Activated CD4-positive, CD25-positive, alpha-beta regulatory T cell (primary cell): Measurements from ENCODE around the gene NRSN2.
A peak's percentile ranks its signal among the peaks of the same experiment; 100 is the strongest.
"Not testable (repeated sequence)": the region's sequence is repeated elsewhere in the genome, so short reads cannot be mapped to it uniquely, and the experiment has no call there.

ENCODE experiments used
- DNase-seq, 4 experiments: peaks; one replicate each; lab custom pipeline; 2025; lab: John Stamatoyannopoulos, UW

The NRSN2 gene

GRCh38 chr20:375265-375889 is 28.5 kb downstream of the NRSN2 start:
- DNase-seq = no peak

GRCh38 chr20:376089-376488 is 29.2 kb downstream of the NRSN2 start:
- no peak for DNase-seq

GRCh38 chr20:376750-377149 is 29.8 kb downstream of the NRSN2 start:
- DNase-seq = no peak

DNA sequence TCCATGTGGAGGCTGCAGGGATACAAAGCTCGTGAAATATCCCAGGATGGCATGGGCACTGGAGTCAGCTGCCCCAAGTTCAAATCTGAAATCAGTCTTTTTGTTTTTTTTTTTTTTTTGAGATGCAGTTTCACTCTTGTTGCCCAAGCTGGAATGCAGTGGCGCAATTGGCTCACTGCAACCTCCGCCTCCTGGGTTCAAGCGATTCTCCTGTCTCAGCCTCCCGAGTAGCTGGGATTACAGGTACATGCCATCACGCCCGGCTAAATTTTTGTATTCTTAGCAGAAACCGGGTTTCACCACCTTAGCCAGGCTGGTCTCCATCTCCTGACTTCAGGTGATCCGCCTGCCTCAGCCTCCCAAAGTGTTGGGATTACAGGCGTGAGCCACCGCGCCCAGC is 30.7 kb downstream of the NRSN2 start:
- not testable (repeated sequence) for DNase-seq

GRCh38 chr20:378961-379336 is 32.0 kb downstream of the NRSN2 start:
- no peak for DNase-seq

DNA sequence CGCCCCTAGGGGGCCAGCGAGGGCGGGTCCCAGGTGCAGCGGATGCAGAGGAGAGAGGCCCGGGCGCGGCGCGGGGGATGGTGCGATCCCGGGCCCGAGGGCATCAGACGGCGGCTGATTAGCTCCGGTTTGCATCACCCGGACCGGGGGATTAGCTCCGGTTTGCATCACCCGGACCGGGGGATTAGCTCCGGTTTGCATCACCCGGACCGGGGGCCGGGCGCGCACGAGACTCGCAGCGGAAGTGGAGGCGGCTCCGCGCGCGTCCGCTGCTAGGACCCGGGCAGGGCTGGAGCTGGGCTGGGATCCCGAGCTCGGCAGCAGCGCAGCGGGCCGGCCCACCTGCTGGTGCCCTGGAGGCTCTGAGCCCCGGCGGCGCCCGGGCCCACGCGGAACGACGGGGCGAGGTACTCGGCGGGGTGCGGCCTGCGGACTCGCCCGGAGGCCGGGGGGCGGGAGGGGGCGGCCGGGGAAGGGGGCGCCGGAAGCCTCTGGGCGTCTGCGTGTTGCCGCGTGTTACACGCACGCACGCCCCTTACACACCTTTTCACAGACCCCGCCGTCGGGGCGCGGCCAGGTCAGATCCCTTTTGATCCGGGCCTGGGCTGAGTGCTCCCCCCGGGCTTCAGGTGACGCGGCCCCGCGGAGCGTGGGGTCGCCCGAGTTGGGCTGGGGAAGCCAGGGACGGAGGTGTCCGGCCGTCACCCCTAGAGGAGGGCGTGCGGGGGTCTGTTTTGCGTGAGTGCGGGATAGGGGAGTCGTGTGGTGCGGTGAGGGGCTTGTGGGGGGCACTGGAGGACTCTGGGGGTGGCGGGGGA is 34.1 kb downstream of the NRSN2 start:
- DNase-seq = peak; percentile 33 to 54 (median 48)

DNA sequence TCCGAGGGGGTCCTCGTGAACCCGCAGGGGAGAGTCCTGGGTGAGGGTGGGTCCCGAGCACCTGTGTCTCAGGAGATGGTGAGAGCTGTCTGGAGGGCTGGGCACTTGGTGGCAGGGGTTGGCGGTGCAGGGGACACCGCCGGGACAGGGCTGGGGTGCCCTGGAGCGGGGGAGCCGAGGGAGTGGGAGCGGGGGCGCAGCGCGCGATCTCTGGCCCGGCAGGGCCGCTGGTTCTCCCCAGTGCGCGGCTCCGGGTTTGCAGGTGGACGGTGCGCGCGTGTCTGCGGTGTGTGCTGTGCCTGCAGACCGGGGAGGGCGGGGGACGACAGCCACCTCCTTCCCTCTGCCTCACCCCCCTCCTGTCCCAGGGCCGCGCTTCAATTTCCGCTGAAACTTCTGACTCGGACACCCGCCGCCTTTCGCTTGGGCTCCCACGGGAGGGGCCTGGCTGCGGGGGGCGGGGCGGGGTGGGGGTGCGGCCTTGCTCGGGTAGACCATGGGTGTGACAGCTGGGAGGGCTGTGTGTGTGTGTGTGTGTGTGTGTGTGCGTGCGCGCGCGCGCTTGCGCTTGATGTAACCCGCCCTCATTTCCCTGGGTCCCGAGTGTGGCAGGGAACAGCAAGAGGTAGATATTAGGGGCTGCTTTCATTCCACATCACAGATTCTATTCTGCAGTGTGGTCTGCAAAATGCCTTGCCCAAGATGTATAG is 34.8 kb downstream of the NRSN2 start:
- DNase-seq = peak; percentile 42 to 56 (median 50)

GRCh38 chr20:382291-383115 is 35.6 kb downstream of the NRSN2 start:
- DNase-seq = no peak

DNA sequence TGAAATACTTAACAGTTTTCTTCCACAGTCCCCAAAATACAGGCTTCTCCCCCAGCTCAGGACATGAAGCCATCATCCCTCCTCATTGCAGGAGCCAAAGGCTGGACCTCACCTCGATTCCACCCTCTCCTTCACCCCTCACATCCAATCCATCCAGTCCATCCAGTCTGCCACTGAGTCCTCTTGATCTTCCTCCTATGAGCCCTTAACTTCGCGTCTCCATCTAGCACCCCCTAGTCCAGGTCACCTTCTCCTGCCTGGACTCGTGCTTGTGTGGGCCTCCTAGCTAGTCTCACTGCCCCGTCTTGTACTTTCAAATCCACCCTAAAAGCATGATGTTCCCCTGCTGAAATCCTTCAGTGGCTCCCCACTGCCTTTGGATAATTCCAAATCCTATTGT is 37.0 kb downstream of the NRSN2 start:
- DNase-seq = no peak

- no peak for DNase-seq
Measured at GRCh38 chr20:384723-385122, 37.8 kb downstream of the NRSN2 start.

GRCh38 chr20:385448-385847 is 38.5 kb downstream of the NRSN2 start:
- DNase-seq = no peak

GRCh38 chr20:386634-387033 is 39.7 kb downstream of the NRSN2 start:
- not testable (repeated sequence) for DNase-seq

GRCh38 chr20:387520-387919 is 40.6 kb downstream of the NRSN2 start:
- no peak for DNase-seq

DNA sequence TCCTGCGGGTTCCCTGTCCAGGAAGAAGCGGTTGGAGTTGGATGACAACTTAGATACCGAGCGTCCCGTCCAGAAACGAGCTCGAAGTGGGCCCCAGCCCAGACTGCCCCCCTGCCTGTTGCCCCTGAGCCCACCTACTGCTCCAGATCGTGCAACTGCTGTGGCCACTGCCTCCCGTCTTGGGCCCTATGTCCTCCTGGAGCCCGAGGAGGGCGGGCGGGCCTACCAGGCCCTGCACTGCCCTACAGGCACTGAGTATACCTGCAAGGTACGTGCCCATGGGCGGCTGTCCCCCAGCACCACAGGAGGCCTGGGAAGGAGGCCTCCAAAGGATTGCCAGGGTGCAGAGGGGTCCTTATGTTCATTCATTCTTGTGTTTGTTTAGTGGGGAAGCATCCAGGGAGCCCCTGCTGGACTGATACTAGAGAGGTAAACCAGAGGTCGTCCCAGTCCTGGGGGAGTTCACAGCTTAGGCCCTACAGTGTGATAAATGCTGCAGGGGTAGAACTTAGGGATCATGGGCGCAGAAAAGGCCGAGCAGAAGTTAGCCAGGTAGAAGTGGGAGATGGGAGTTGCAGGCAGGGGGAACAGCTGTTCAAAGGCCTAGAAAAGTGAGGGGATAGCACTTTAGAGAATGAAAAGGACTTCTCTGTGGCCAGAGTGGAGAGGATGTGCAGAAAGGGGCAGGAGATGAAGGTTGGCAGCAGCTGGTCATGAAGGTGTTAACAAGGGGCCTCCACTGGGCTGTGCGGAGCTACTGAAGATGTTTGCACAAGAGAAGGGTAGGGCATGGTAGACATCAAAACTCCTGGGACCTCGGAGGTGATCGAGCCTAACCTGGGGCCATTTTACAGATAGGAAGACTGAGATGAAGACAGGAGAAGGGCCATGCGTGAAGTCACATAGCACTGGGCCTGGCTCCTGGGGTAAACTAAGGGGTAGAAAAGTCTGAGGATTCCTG is 41.4 kb downstream of the NRSN2 start:
- DNase-seq = no peak

DNA sequence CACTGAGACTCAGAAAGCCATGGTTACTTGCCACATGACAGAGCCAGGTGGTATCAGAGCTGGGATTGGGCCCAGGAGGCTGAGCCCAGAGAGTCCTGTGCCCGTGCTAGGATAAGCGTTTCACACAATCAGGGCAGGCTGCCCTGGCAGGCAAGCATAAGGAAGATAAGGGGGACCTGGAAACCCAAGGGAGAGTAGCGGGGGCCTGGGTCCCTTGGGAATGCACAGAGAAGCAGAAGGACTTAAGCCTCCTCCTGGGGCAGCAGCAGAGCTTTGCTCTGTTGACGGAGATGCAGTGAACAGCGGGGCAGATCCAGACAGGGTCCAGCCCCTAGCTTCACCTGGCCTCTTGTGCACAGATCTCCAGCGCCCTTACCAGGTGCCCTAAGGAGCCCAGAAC is 42.3 kb downstream of the NRSN2 start:
- DNase-seq = no peak

- no peak for DNase-seq
Measured at GRCh38 chr20:391041-391711, 44.3 kb downstream of the NRSN2 start.

- DNase-seq = not testable (repeated sequence)
Measured at GRCh38 chr20:393296-393695, 46.4 kb downstream of the NRSN2 start.

GRCh38 chr20:396252-396618 is 49.3 kb downstream of the NRSN2 start:
- DNase-seq = no peak

DNA sequence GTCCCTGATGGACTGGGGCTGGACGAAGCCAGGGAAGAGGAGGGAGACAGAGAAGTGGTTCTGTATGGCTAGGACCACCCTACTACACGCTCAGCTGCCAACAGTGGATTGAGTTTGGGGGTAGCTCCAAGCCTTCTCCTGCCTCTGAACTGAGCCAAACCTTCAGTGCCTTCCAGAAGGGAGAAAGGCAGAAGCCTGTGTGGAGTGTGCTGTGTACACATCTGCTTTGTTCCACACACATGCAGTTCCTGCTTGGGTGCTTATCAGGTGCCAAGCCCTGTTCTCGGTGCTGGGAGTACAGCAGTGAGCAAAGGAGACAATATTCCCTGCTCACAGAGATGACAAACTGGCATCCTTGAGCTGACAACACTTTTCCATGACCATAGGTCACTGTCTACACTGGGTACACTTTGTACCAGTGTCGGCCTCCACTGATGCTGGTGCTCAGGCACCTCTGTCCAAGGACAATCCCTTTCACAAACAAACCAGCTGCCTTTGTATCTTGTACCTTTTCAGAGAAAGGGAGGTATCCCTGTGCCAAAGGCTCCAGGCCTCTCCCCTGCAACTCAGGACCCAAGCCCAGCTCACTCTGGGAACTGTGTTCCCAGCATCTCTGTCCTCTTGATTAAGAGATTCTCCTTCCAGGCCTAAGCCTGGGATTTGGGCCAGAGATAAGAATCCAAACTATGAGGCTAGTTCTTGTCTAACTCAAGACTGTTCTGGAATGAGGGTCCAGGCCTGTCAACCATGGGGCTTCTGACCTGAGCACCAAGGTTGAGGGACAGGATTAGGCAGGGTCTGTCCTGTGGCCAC is 49.9 kb downstream of the NRSN2 start:
- DNase-seq = no peak
